Keratinocyte (primary cell): ENCODE measurements around the gene TMEM271. TPM values are rescaled to one million over a fixed set of nuclear protein-coding genes. Genes with fewer than 3 reads are reported as not detected.

Experiments
- DNase-seq: peaks from one replicate; pipeline ENCODE4 v3.0.0-alpha.2; 2011; ENCODE audit warnings: low read depth, missing footprints, low spot score
- FAIRE-seq: peaks from 2 replicates; lab custom pipeline; 2011; peaks lifted over from hg19 to GRCh38; lab: Jason Lieb, UNC
- H2AFZ ChIP-seq: 2 replicates; pipeline ENCODE4 v1.6.0; 2012; ENCODE audit warnings: low read length, control low read depth, inconsistent platforms; ENCODE audit not compliant: control insufficient read depth
- H3K27ac ChIP-seq: 2 replicates; pipeline ENCODE4 v1.5.1; 2011; ENCODE audit warnings: low read length; ENCODE audit not compliant: control insufficient read depth, insufficient read depth
- H3K27me3 ChIP-seq: 3 replicates; pipeline ENCODE4 v1.6.0; 2011; ENCODE audit warnings: low read length; ENCODE audit not compliant: control insufficient read depth, insufficient read depth; ENCODE audit errors: extremely low read depth
- H3K36me3 ChIP-seq, 2 experiments: 2 replicates in 1 of 2; 3 replicates in 1 of 2; pipeline ENCODE4 v1.5.1; 2011; ENCODE audit warnings: low read length in 2 of 2, mild to moderate bottlenecking in 1 of 2; ENCODE audit not compliant: control insufficient read depth in 2 of 2, insufficient read depth in 2 of 2; ENCODE audit errors: extremely low read depth in 1 of 2
- H3K4me1 ChIP-seq: 3 replicates; pipeline ENCODE4 v1.5.1; 2011; ENCODE audit warnings: low read length; ENCODE audit not compliant: control insufficient read depth, insufficient read depth; ENCODE audit errors: extremely low read depth
- H3K4me2 ChIP-seq: 3 replicates; pipeline ENCODE4 v1.6.0; 2011; ENCODE audit warnings: low read depth, low read length; ENCODE audit not compliant: control insufficient read depth, insufficient read depth; ENCODE audit errors: extremely low read depth
- H3K4me3 ChIP-seq, 3 experiments: fragments of 200-600 bp in 1 of 3; sonication (generic) in 1 of 3; 2 replicates in 2 of 3; 3 replicates in 1 of 3; pipeline ENCODE4 v1.5.1; 2011 to 2016; ENCODE audit warnings: low read length in 3 of 3, mild to moderate bottlenecking in 3 of 3, control low read depth in 2 of 3, inconsistent platforms in 1 of 3, low read depth in 1 of 3, mixed read lengths in 1 of 3, mixed run types in 1 of 3, moderate library complexity in 1 of 3; ENCODE audit not compliant: control insufficient read depth in 2 of 3, insufficient read depth in 2 of 3; ENCODE audit errors: extremely low read depth in 1 of 3
- H3K79me2 ChIP-seq: 2 replicates; pipeline ENCODE4 v1.6.0; 2012; ENCODE audit warnings: low read length; ENCODE audit not compliant: control insufficient read depth, insufficient read depth
- H3K9ac ChIP-seq: 3 replicates; pipeline ENCODE4 v1.6.0; 2011; ENCODE audit warnings: low read length; ENCODE audit not compliant: control insufficient read depth, insufficient read depth; ENCODE audit errors: extremely low read depth
- H3K9me1 ChIP-seq: 3 replicates; pipeline ENCODE4 v1.6.0; 2011; ENCODE audit warnings: low read length; ENCODE audit not compliant: control insufficient read depth, insufficient read depth; ENCODE audit errors: extremely low read depth
- H3K9me3 ChIP-seq: 2 replicates; pipeline ENCODE4 v1.5.1; 2012; ENCODE audit warnings: low read depth, low read length; ENCODE audit not compliant: control insufficient read depth
- H4K20me1 ChIP-seq: 3 replicates; pipeline ENCODE4 v1.6.0; 2011; ENCODE audit warnings: low read length; ENCODE audit not compliant: control insufficient read depth, insufficient read depth; ENCODE audit errors: extremely low read depth
- CTCF ChIP-seq, 3 experiments: IDR thresholded peaks in 1 of 3; conservative IDR thresholded peaks in 1 of 3; optimal IDR thresholded peaks in 1 of 3; 2 replicates in 2 of 3; 3 replicates in 1 of 3; pipeline versions ENCODE3 to v1.5.1; 2011; ENCODE audit warnings: low read length in 3 of 3, mild to moderate bottlenecking in 3 of 3, moderate library complexity in 2 of 3, control low read depth in 1 of 3, inconsistent platforms in 1 of 3; ENCODE audit not compliant: insufficient read depth in 2 of 3; ENCODE audit errors: extremely low read depth in 1 of 3
- EZH2 ChIP-seq: IDR thresholded peaks from one replicate; pipeline ENCODE4 v1.6.1; 2012; ENCODE audit warnings: inconsistent platforms, mild to moderate bottlenecking, low read length, moderate library complexity
- dilution Hi-C: fragments of 300-500 bp; cut with MboI; formaldehyde crosslinking; loops from one replicate; pipeline ENCODE4 v1.7.0; 2020; ENCODE audit warnings: low sequenced_read_pairs; ENCODE audit not compliant: extremely low pct_ligation_motif_present
- polyA plus RNA-seq, 5 experiments: library from polyadenylated mRNA; depleted of rRNA in 3 of 5; stranded (reverse) in 3 of 5; stranded (forward) in 1 of 5; unstranded in 1 of 5; fragments of >200 nt; gene quantifications; 1 replicate in 1 of 5; 2 replicates in 3 of 5; 3 replicates in 1 of 5; pipeline versions ENCODE4 v1.2.1 to v1.2.3, GENCODE V29; 2011 to 2012; ENCODE audit warnings: missing spikeins in 2 of 5, low read depth in 1 of 5, low replicate concordance in 1 of 5

The TMEM271 gene
- polyA plus RNA-seq, 1 donor (not counting 4 experiments of a cell fraction or from before 2014, with no cell fraction given), result not detected

DNA sequence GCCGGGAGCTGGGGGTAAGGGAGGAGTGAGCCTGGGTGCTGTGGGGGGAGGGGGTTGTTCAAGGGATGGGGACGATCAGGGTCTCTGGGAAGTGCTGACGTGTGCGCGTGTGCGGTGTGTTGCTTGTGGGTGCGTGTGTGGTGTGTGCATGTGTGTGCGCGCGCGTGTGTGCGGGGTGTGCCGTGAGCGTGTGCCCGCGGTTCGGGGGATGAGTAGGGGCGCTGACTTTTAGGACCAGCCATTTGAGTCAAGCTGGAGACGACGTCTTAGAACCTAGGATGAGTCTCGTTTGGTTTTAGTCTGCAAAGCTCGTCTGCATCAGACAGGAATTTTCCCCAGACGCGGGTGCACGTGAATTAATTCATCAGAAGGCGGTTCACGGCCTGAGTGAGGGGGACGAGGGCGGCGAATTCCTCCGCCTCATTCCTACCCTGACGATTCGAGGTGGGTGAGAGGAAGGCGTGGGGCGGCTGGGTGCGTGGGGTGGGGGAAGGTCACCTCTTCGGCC, 950 bp upstream of the TMEM271 start:
- no peak overlapping the region for H3K27ac ChIP-seq
- H3K4me2 ChIP-seq, result peak overlapping the region; percentile 64
- H3K4me1 ChIP-seq, result peaks cover 10% of the 10 kb centered on the region
- FAIRE-seq, result no peak
- no peaks in the 10 kb centered on the region for H3K9me3 ChIP-seq
- dilution Hi-C loops, result no loop called here
- DNase-seq, result no peak
- H3K79me2 ChIP-seq, result no peaks in the 10 kb centered on the region
- H3K9ac ChIP-seq, result no peak overlapping the region
- TF ChIP-seq EZH2 (no peak), CTCF (optimal IDR thresholded peaks at IDR 0.05 in 1 of 3, IDR thresholded peaks at IDR 0.05 in 1 of 3, conservative IDR thresholded peaks at IDR 0.05 in 1 of 3; ENCODE audit: extremely low read depth in 1 of 3, insufficient read depth in 2 of 3, low read length in 3 of 3) (no peak)
- no peak overlapping the region for H2AFZ ChIP-seq
- H3K36me3 ChIP-seq, result no peaks in the 10 kb centered on the region
- peaks cover 69% of the 10 kb centered on the region for H3K27me3 ChIP-seq
- H3K9me1 ChIP-seq, result no peaks in the 10 kb centered on the region
- H3K4me3 ChIP-seq, result peak overlapping the region in 2 of 3 experiments; percentile 3 to 43
- H4K20me1 ChIP-seq, result peaks cover 7% of the 10 kb centered on the region

DNA sequence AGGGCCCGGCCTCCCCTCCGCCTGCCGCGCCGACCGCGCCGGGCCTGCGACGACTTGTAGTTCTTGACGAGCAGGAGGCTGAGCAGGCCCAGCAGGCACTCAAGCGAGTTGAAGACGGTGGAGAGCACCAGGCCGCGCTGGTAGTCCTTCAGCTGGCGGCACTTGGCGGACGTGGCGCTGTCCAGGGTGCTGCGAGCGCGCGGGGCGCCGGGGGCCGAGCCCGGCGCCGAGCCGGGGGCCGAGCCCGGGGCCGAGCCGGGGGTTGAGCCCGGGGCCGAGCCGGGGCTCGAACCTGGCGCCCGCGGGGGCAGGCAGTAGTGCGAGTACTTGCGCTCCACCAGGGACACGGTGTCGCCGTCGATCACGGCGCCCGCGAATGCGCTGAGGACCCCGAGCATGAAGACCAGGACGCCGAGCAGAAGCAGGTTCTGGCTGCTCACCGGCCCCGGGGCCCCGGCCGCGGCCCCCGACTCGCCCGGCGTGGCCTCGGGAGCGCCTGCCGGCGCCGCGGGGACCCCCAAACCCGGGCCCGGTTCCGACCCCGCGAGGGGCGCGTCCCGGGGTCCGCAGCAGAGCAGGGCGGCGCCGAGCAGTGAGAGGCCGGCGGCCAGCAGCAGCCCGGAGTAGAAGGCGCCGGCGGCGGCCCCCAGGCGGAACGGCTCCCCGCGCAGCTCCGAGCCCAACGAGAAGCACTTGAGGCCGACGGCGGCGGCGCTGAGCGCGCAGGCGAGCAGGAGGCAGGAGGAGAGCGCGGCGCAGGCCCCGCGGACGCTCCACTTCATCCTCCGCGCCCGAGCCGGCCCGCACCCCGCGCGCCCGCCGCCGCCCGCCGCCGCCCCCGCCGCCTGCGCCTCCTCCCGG, 584 bp downstream of the TMEM271 start:
- no peak overlapping the region for H2AFZ ChIP-seq
- no peaks in the 10 kb centered on the region for H3K9me3 ChIP-seq
- no peaks in the 10 kb centered on the region for H3K79me2 ChIP-seq
- H3K9me1 ChIP-seq, result no peaks in the 10 kb centered on the region
- no peak overlapping the region for H3K4me3 ChIP-seq
- TF ChIP-seq EZH2, result no peak
- peak in 1 of 3 experiments; percentile 7 for TF ChIP-seq CTCF (optimal IDR thresholded peaks at IDR 0.05 in 1 of 3, IDR thresholded peaks at IDR 0.05 in 1 of 3, conservative IDR thresholded peaks at IDR 0.05 in 1 of 3; ENCODE audit: extremely low read depth in 1 of 3, insufficient read depth in 2 of 3, low read length in 3 of 3)
- dilution Hi-C loops, result no loop called here
- peaks cover 80% of the 10 kb centered on the region for H3K27me3 ChIP-seq
- H3K27ac ChIP-seq, result no peak overlapping the region
- DNase-seq (peak; percentile 30), FAIRE-seq (no peak)
- peaks cover 10% of the 10 kb centered on the region for H3K4me1 ChIP-seq
- H3K9ac ChIP-seq, result no peak overlapping the region
- H3K4me2 ChIP-seq, result no peak overlapping the region
- H3K36me3 ChIP-seq, result no peaks in the 10 kb centered on the region
- H4K20me1 ChIP-seq, result peaks cover 7% of the 10 kb centered on the region
